ENCODE data around the gene UCK1.
A peak's percentile ranks its signal among the peaks of the same experiment; 100 is the strongest.

The UCK1 gene

GRCh38 chr9:131476777-131477345, 54.2 kb downstream of the UCK1 start:
- H4K8ac ChIP-seq (ENCODE audit: low read depth, low read length): no peak overlapping the region
- H2AK5ac ChIP-seq (ENCODE audit: low read depth, low read length): no peak overlapping the region
- peak overlapping the region; percentile 57 for H3K23ac ChIP-seq (ENCODE audit: low read depth, low read length, poor library complexity)
- peaks cover 83 to 97% of the 10 kb centered on the region in 2 donors for H3K36me3 ChIP-seq (replicated peaks in 1 of 2; ENCODE audit: control insufficient read depth in 2 of 2, insufficient read depth in 2 of 2, low read length in 2 of 2)
- H2BK12ac ChIP-seq (ENCODE audit: low read length): no peak overlapping the region
- H3K4ac ChIP-seq (ENCODE audit: low read length): no peak overlapping the region
- no peak overlapping the region for H2BK5ac ChIP-seq (ENCODE audit: low read length)
- no CpG with 5 or more reads among the region's 18 CpGs for WGBS, 2 donors (ENCODE audit: extremely low coverage in 2 of 2, insufficient read length in 2 of 2, insufficient replicate concordance in 1 of 2)
- no peak overlapping the region for H2AFZ ChIP-seq (ENCODE audit: low read length)
- no peak overlapping the region for H3K14ac ChIP-seq (ENCODE audit: low read length)
- H3K79me1 ChIP-seq (ENCODE audit: low read depth, low read length): peaks cover 15% of the 10 kb centered on the region
- H2BK15ac ChIP-seq (ENCODE audit: low read length): no peak overlapping the region
- H4K91ac ChIP-seq (ENCODE audit: low read depth, low read length, poor library complexity): no peak overlapping the region
- no peak overlapping the region for H3K4me2 ChIP-seq (ENCODE audit: insufficient read depth, low read length, poor library complexity, severe bottlenecking)
- H2BK120ac ChIP-seq (ENCODE audit: low read depth, low read length): no peak overlapping the region
- no peaks in the 10 kb centered on the region for H3K4me1 ChIP-seq (ENCODE audit: control insufficient read depth in 2 of 2, insufficient read depth in 1 of 2, low read depth in 1 of 2, low read length in 2 of 2)
- no peak for DNase-seq (ENCODE audit: low spot score)
- no peak overlapping the region for H3K9ac ChIP-seq (ENCODE audit: low read depth, low read length, poor library complexity)
- H3K27ac ChIP-seq (replicated peaks; ENCODE audit: low read length): no peak overlapping the region
- no peak overlapping the region for H3K18ac ChIP-seq (ENCODE audit: low read length)
- no peak overlapping the region for H3K4me3 ChIP-seq (ENCODE audit: low read length in 2 of 2)
- H3K27me3 ChIP-seq (ENCODE audit: control insufficient read depth in 3 of 3, insufficient read depth in 3 of 3, low read depth in 1 of 3, low read length in 3 of 3): no peaks in the 10 kb centered on the region
- no peaks in the 10 kb centered on the region for H3K9me3 ChIP-seq (replicated peaks in 1 of 2; ENCODE audit: control insufficient read depth in 2 of 2, insufficient read depth in 1 of 2, low read depth in 1 of 2, low read length in 2 of 2)

DNA sequence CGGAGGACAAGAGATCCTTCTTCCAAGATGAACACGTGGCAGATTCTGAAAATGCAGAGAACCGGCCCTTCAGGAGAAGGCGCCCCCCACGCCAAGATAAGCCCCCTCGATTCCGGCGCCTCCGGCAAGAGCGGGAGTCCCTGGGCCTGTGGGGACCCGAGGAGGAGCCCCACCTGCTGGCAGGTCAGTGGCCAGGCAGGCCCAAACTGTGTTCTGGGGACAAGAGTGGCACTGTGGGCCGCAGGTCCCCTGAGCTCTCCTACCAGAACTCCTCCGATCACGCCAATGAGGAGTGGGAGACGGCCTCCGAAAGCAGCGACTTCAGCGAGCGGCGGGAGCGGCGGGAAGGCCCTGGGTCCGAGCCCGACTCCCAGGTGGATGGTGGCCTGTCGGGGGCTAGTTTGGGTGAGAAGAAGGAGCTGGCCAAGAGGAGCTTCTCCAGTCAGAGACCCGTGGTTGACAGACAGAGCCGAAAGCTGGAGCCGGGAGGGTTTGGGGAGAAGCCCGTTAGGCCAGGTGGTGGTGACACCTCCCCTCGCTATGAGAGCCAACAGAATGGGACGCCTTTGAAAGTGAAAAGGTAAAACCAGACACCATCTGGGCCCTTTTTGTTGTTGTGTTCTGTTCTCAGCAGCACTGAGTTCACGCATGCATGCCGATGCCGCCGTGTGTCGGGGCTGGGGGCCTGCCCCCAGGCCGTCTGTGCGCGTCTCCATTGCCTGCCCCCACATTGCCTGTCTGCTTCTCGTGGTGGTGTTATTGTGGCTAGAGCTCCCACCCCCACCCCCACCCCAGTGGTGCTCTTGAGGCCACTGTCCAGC, 54.9 kb downstream of the UCK1 start:
- Histone ChIP-seq H3K4me1 (ENCODE audit: control insufficient read depth in 2 of 2, insufficient read depth in 1 of 2, low read depth in 1 of 2, low read length in 2 of 2) (no peaks in the 10 kb centered on the region), H3K9ac (ENCODE audit: low read depth, low read length, poor library complexity) (no peak overlapping the region), H2AK5ac (ENCODE audit: low read depth, low read length) (no peak overlapping the region), H2BK15ac (ENCODE audit: low read length) (no peak overlapping the region), H3K4ac (ENCODE audit: low read length) (no peak overlapping the region), H3K27ac (replicated peaks; ENCODE audit: low read length) (no peak overlapping the region), H3K27me3 (ENCODE audit: control insufficient read depth in 3 of 3, insufficient read depth in 3 of 3, low read depth in 1 of 3, low read length in 3 of 3) (no peaks in the 10 kb centered on the region), H3K23ac (ENCODE audit: low read depth, low read length, poor library complexity) (no peak overlapping the region), H2BK5ac (ENCODE audit: low read length) (no peak overlapping the region), H2BK12ac (ENCODE audit: low read length) (no peak overlapping the region), H3K9me3 (replicated peaks in 1 of 2; ENCODE audit: control insufficient read depth in 2 of 2, insufficient read depth in 1 of 2, low read depth in 1 of 2, low read length in 2 of 2) (no peaks in the 10 kb centered on the region), H4K8ac (ENCODE audit: low read depth, low read length) (no peak overlapping the region), H3K4me3 (ENCODE audit: low read length in 2 of 2) (no peak overlapping the region), H3K4me2 (ENCODE audit: insufficient read depth, low read length, poor library complexity, severe bottlenecking) (no peak overlapping the region), H3K18ac (ENCODE audit: low read length) (no peak overlapping the region), H2BK120ac (ENCODE audit: low read depth, low read length) (no peak overlapping the region), H3K36me3 (replicated peaks in 1 of 2; ENCODE audit: control insufficient read depth in 2 of 2, insufficient read depth in 2 of 2, low read length in 2 of 2) (peaks cover 79 to 97% of the 10 kb centered on the region in 2 donors), H4K91ac (ENCODE audit: low read depth, low read length, poor library complexity) (no peak overlapping the region), H3K79me1 (ENCODE audit: low read depth, low read length) (peaks cover 11% of the 10 kb centered on the region), H2AFZ (ENCODE audit: low read length) (no peak overlapping the region), H3K14ac (ENCODE audit: low read length) (no peak overlapping the region)
- no peak for DNase-seq (ENCODE audit: low spot score)
- WGBS, 2 donors (ENCODE audit: extremely low coverage in 2 of 2, insufficient read length in 2 of 2, insufficient replicate concordance in 1 of 2): no CpG with 5 or more reads among the region's 40 CpGs

- no peak for DNase-seq (ENCODE audit: low spot score)
- Histone ChIP-seq H2BK12ac (ENCODE audit: low read length) (no peak overlapping the region), H3K23ac (ENCODE audit: low read depth, low read length, poor library complexity) (no peak overlapping the region), H3K14ac (ENCODE audit: low read length) (no peak overlapping the region), H3K27ac (replicated peaks; ENCODE audit: low read length) (no peak overlapping the region), H3K36me3 (replicated peaks in 1 of 2; ENCODE audit: control insufficient read depth in 2 of 2, insufficient read depth in 2 of 2, low read length in 2 of 2) (peaks cover 79 to 98% of the 10 kb centered on the region in 2 donors), H3K79me1 (ENCODE audit: low read depth, low read length) (peaks cover 14% of the 10 kb centered on the region), H2BK15ac (ENCODE audit: low read length) (no peak overlapping the region), H2AK5ac (ENCODE audit: low read depth, low read length) (no peak overlapping the region), H2BK120ac (ENCODE audit: low read depth, low read length) (no peak overlapping the region), H3K18ac (ENCODE audit: low read length) (no peak overlapping the region), H3K9me3 (replicated peaks in 1 of 2; ENCODE audit: control insufficient read depth in 2 of 2, insufficient read depth in 1 of 2, low read depth in 1 of 2, low read length in 2 of 2) (no peaks in the 10 kb centered on the region), H3K4me2 (ENCODE audit: insufficient read depth, low read length, poor library complexity, severe bottlenecking) (no peak overlapping the region), H3K4ac (ENCODE audit: low read length) (no peak overlapping the region), H3K27me3 (ENCODE audit: control insufficient read depth in 3 of 3, insufficient read depth in 3 of 3, low read depth in 1 of 3, low read length in 3 of 3) (no peaks in the 10 kb centered on the region), H3K9ac (ENCODE audit: low read depth, low read length, poor library complexity) (no peak overlapping the region), H3K4me1 (ENCODE audit: control insufficient read depth in 2 of 2, insufficient read depth in 1 of 2, low read depth in 1 of 2, low read length in 2 of 2) (peaks cover 0 to 1% of the 10 kb centered on the region in 2 donors), H3K4me3 (ENCODE audit: low read length in 2 of 2) (no peak overlapping the region), H2AFZ (ENCODE audit: low read length) (no peak overlapping the region), H4K8ac (ENCODE audit: low read depth, low read length) (no peak overlapping the region), H2BK5ac (ENCODE audit: low read length) (no peak overlapping the region), H4K91ac (ENCODE audit: low read depth, low read length, poor library complexity) (no peak overlapping the region)
- WGBS, 2 donors (ENCODE audit: extremely low coverage in 2 of 2, insufficient read length in 2 of 2, insufficient replicate concordance in 1 of 2): no CpG with 5 or more reads among the region's 46 CpGs
Observed at GRCh38 chr9:131475111-131475955, 55.7 kb downstream of the UCK1 start.

GRCh38 chr9:131474711-131475110, 56.4 kb downstream of the UCK1 start:
- no peak overlapping the region for H2BK12ac ChIP-seq (ENCODE audit: low read length)
- no peak overlapping the region for H4K91ac ChIP-seq (ENCODE audit: low read depth, low read length, poor library complexity)
- peaks cover 15% of the 10 kb centered on the region for H3K79me1 ChIP-seq (ENCODE audit: low read depth, low read length)
- H2AFZ ChIP-seq (ENCODE audit: low read length): no peak overlapping the region
- peaks cover 0 to 1% of the 10 kb centered on the region in 2 donors for H3K4me1 ChIP-seq (ENCODE audit: control insufficient read depth in 2 of 2, insufficient read depth in 1 of 2, low read depth in 1 of 2, low read length in 2 of 2)
- H2AK5ac ChIP-seq (ENCODE audit: low read depth, low read length): no peak overlapping the region
- H3K9ac ChIP-seq (ENCODE audit: low read depth, low read length, poor library complexity): no peak overlapping the region
- H3K14ac ChIP-seq (ENCODE audit: low read length): no peak overlapping the region
- no peak overlapping the region for H4K8ac ChIP-seq (ENCODE audit: low read depth, low read length)
- no peak overlapping the region for H3K23ac ChIP-seq (ENCODE audit: low read depth, low read length, poor library complexity)
- no peak overlapping the region for H3K18ac ChIP-seq (ENCODE audit: low read length)
- no peak overlapping the region for H3K4ac ChIP-seq (ENCODE audit: low read length)
- H2BK15ac ChIP-seq (ENCODE audit: low read length): no peak overlapping the region
- H3K4me3 ChIP-seq (ENCODE audit: low read length in 2 of 2): no peak overlapping the region
- no CpG with 5 or more reads among the region's 16 CpGs for WGBS, 2 donors (ENCODE audit: extremely low coverage in 2 of 2, insufficient read length in 2 of 2, insufficient replicate concordance in 1 of 2)
- no peak for DNase-seq (ENCODE audit: low spot score)
- no peak overlapping the region for H2BK120ac ChIP-seq (ENCODE audit: low read depth, low read length)
- H2BK5ac ChIP-seq (ENCODE audit: low read length): no peak overlapping the region
- peaks cover 81 to 98% of the 10 kb centered on the region in 2 donors for H3K36me3 ChIP-seq (replicated peaks in 1 of 2; ENCODE audit: control insufficient read depth in 2 of 2, insufficient read depth in 2 of 2, low read length in 2 of 2)
- H3K4me2 ChIP-seq (ENCODE audit: insufficient read depth, low read length, poor library complexity, severe bottlenecking): no peak overlapping the region
- H3K27me3 ChIP-seq (ENCODE audit: control insufficient read depth in 3 of 3, insufficient read depth in 3 of 3, low read depth in 1 of 3, low read length in 3 of 3): no peaks in the 10 kb centered on the region
- H3K27ac ChIP-seq (replicated peaks; ENCODE audit: low read length): no peak overlapping the region
- no peaks in the 10 kb centered on the region for H3K9me3 ChIP-seq (replicated peaks in 1 of 2; ENCODE audit: control insufficient read depth in 2 of 2, insufficient read depth in 1 of 2, low read depth in 1 of 2, low read length in 2 of 2)
